Measurements from ENCODE around the gene SLC22A5.
"Not testable (repeated sequence)": the region's sequence is repeated elsewhere in the genome, so short reads cannot be mapped to it uniquely, and the experiment has no call there.

SLC22A5 gene

GRCh38 chr5:132387640-132388117, 18.2 kb downstream of the SLC22A5 start:
- peak in 4 of 51 donors; percentile 16 to 46 (median 30) for DNase-seq

GRCh38 chr5:132388244-132389050, 18.9 kb downstream of the SLC22A5 start:
- DNase-seq = no peak

GRCh38 chr5:132389051-132389331, 19.5 kb downstream of the SLC22A5 start:
- DNase-seq = no peak

- DNase-seq = peak in 5 of 51 donors; percentile 26 to 54 (median 44)
These were observed 20.2 kb downstream of the SLC22A5 start for GRCh38 chr5:132389585-132390286.

GRCh38 chr5:132391247-132391646, 21.7 kb downstream of the SLC22A5 start:
- DNase-seq = no peak

- no peak for DNase-seq
These were observed 22.4 kb downstream of the SLC22A5 start for GRCh38 chr5:132391870-132392269.

- DNase-seq = no peak
These were observed 22.9 kb downstream of the SLC22A5 start for GRCh38 chr5:132392411-132392810.

GRCh38 chr5:132392978-132393825, 23.7 kb downstream of the SLC22A5 start:
- no peak for DNase-seq

GRCh38 chr5:132394667-132395259, 25.3 kb downstream of the SLC22A5 start:
- no peak for DNase-seq

- DNase-seq = no peak
These were observed 27.1 kb downstream of the SLC22A5 start for GRCh38 chr5:132396589-132397031.

GRCh38 chr5:132397224-132397623, 27.7 kb downstream of the SLC22A5 start:
- no peak for DNase-seq

- DNase-seq = not testable (repeated sequence)
These were observed 28.6 kb downstream of the SLC22A5 start for GRCh38 chr5:132397936-132398675.

GRCh38 chr5:132404041-132404440, 34.5 kb downstream of the SLC22A5 start:
- DNase-seq = not testable (repeated sequence)

- no peak for DNase-seq
These were observed 36.1 kb downstream of the SLC22A5 start for GRCh38 chr5:132405646-132406045.

GRCh38 chr5:132406144-132406783, 36.8 kb downstream of the SLC22A5 start:
- DNase-seq = peak in 1 of 51 donors; percentile 32

- no peak for DNase-seq
These were observed 38.5 kb downstream of the SLC22A5 start for GRCh38 chr5:132407970-132408369.

- DNase-seq = no peak
These were observed 38.9 kb downstream of the SLC22A5 start for GRCh38 chr5:132408456-132408855.

- no peak for DNase-seq
These were observed 39.5 kb downstream of the SLC22A5 start for GRCh38 chr5:132408965-132409364.

- DNase-seq = peak in 47 of 51 donors; percentile 49 to 91 (median 78)
These were observed 41.2 kb downstream of the SLC22A5 start for GRCh38 chr5:132410451-132411303.

Measured in hypothalamus (tissue), 51 donors.